ENCODE measurements around the gene TPRG1.

Gene TPRG1, protein sequence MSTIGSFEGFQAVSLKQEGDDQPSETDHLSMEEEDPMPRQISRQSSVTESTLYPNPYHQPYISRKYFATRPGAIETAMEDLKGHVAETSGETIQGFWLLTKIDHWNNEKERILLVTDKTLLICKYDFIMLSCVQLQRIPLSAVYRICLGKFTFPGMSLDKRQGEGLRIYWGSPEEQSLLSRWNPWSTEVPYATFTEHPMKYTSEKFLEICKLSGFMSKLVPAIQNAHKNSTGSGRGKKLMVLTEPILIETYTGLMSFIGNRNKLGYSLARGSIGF

DNA sequence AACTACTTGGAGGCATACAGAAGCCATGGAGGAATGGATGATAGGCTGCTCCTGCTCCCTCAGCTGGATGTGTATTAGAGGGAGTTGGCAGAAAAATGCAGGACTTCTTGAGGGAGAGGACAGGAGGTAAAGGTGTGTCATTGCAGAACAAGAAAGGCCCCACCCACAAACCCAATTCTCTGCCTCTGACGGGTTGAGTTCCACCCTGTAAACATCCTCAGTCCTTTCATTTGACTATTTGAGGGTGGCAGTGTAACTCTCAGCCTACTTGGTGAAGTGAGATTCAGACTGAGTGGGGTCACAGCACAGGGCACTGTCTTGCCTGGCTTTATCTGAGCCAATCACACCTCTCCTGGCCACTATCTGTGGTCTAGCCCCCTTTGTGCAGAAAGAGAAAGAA is at the start of gene TPRG1:
TSS of gene TPRG1 (plus strand) at position 265 of the 400 bp plus-strand sequence. CDS start 35,414 bp downstream, outside the sequence.
- DNase-seq, result no peak

DNA sequence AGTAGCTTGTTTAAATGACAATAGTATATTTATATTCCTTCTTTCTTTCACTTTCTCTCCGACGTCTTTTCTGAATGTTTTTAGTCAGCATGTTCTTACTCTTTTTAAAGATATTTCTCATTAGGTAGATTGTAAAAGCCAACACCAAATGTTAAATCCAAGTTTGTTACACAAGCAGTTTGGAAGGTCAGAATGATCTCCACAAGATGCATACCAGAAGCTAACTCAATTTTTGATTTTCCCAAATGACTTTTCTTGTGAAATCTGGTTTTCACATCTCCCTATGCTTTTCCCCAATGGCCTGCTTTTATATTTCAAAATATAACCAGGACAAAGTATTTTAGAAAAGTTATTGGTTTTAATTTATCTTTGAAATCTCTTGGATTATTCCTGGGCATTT is 49.7 kb upstream of the TPRG1 start:
- no peak for DNase-seq

DNA sequence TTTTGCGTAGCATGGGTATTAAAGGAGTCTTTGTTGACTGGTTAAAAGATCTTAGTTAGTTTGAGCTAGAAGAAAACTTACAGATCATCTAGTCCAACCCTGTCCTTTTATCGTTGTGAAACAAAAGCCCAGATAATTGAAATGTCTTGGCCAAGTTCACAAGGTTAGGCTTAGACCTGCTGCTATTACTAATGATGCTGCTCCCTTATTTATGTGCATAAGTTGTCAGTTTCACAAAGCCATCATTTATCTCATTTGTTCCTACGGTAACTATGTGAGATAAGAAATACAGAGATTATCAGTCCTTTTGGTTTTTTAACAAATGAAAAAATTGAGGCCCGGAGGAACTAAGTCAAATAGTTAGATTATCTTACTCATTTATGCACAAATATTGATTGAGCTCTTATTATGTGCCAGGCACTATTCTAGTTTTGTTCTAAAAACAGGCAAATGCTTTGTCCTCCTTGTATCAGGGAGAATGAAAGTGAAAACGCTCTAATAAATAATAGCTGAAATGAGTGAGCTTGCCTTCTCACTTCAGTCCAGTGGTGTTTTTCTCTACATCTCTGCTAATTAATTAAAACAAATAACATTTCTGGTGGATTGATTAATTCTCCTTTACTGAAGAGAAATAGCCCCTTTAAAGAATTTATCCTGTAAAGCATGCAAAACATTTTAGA is 49.1 kb upstream of the TPRG1 start:
- DNase-seq, result peak in 1 of 2 donors; percentile 16

DNA sequence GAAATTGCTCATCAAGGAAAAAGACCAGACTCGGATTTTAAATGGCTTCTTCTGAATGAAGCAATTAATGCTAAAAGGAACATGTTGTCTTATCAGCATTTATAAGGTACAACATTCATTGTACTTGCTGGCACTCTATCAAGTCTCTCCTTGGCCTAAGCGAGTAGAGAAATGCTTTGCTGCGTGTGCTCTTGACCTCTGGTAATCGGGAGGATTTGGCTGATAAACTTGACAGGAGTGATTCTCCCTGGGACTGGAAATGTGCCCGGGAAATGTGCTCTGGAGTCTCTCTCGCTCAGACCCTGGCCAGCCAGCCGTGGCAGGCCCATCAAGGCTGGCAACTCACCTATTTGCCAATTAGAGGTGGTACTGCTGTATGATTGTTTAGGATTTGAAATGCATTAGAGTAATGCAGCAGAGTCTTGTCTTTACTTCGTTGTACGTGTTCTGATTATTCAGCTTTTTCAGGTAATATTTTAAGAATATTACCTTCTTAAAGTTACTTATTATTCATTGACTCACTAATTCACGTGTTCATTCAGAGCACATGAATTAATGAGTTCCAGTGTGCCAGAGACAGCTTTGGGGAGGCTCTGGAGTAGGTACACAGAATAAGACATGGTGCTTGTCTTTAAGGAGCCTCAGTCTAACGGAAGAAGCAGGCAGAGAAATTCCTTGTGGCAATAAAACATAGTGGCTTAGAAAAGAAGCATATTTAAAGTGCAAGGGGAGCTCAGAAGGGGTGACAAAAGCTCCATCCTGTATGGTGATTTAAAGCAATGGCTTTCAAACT is 48.0 kb upstream of the TPRG1 start:
- DNase-seq, result no peak

DNA sequence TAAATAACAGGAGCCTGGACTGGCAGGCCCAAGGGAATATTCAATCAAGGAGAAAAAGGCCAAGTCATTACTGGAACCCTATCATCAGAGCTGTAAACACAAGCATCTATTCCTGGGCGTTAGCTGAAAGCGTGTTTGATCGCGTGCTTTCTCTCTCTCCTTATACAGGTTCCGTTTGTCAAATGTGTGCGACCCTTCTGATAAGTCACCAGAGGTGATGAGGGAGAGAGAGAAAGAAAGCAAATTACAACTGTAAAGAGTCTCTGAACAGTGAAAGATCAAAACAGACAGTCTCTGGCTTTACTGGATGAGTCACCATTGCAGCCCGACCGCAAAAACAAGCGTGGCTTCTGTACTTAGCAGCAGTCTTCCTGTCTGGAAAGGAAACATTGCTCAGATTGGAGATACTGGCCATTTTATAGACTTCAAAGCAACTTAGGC is 39.5 kb upstream of the TPRG1 start:
- DNase-seq, result peak; percentile 77 to 81

DNA sequence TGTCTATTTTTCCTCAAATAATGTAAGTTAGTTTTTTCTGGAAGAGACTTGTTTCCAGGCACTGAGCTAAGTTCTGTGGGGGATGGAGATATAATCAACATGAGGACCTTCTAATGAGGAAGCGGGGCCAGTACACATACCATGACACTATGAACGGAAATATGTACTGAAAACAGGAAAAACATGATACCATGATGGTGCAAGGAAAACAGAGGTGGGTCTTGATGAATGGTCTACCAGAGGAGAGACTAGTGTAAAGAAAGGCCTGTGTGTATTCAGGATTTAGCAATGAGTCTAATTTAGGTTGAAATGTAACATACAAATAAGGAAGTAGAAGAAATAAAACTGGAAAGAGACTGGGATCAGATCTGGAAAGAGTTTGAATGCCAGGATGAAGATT is 38.9 kb upstream of the TPRG1 start:
- DNase-seq, result no peak

DNA sequence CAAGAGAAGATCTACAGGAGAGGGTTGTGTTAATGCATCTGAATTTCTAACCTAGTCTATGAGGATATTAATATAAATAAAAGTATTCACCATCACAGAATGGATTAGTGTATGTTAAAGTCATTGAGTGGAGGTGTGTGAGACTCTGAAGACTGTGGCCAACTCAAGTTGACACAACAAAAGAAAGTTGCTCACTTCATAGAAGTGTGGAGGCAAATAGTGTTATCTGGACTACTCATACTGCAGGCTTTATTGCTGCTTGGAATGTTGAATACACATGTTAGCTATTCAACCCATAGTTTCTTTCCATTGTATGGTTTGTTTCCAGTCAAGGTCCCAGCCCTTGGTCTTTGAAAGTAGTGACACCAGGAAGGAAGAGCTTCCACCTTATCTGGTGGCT is 38.0 kb upstream of the TPRG1 start:
- DNase-seq, result no peak

DNA sequence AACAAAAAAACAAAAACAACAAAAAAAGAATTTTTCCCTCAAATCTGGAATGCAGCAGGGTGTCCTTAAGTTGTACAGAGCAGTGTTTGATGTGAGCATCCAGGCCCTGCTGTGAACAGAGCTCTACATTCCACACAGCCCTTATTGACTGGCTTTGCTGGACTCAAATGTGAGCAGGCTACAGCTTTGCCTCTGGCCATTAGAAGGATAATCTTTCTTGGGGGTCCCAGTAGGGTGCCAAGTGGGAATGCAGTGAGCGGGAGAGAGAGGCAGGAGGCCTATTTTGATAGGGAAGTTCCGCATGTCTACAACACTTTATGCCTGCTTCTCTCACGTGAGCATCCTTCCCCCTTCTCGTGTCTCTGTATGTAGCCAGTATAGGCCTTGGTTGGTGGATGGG is 34.4 kb upstream of the TPRG1 start:
- DNase-seq, result no peak

DNA sequence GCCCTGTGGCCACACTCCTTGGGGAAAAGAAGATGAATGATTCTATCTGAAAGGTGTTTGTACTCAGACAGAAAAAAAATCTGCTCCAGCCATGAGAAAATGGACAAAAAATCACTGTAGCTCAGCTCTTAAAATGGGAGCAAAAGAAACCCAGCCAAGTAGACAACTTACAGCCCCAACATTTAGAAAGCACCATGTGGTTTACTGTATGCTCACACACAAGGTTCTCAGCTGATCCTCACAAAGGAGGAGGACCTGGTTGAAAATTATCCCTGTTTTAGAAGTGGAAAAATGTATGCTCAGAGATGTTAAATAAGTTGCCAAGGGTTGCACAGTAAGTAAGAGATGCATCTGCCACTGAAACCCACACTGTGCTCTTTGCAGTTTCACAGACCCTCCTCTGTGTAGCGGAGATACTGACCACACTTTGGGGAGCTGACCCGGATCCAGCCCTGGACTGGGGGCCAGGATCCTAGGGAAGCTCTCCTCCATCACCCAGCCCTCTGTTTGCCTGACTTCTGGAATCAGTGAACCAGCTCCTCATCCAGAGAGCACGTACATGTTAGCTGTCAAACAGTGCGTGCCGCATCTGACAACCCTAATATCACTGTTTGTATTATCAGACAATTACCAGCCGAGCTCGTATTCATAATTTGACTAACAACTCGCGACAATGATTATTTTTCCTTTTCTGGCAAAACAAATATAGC is 32.7 kb upstream of the TPRG1 start:
- no peak for DNase-seq

DNA sequence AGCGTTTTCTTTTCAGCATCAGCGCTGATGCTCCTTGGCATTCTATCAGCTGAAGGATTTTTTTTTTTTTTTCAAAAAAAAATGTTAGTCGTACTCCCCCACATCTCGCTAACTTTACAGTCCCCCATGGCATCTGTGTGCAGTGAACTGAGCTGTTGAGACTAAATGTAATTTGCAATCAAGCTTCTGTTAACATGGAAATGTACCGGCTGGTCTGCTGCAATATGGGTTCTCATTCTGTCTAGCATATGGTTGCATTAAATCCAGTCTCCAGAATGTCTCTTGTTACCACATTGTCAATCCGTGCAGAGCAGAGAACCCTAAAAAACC is 32.2 kb upstream of the TPRG1 start:
- no peak for DNase-seq

DNA sequence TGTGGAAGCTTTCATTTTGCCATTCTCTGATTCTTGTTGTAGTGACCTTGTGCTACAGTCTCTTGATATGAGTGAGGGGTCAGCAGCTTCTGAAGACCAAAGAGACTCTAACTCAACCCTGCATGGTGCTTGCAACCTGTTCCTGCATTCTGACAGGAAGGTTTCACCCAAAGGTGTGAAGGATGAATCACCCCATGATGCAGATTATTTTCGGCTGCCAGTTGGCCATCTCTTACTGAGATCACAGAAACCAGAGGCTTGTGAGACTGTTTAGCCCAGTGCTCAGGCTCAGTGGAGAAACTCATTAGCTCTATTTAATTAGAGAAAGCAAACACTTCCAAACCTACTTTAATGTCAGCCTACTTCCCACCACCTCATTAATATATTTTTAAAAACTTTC is 29.2 kb upstream of the TPRG1 start:
- DNase-seq, result peak; percentile 14 to 52

DNA sequence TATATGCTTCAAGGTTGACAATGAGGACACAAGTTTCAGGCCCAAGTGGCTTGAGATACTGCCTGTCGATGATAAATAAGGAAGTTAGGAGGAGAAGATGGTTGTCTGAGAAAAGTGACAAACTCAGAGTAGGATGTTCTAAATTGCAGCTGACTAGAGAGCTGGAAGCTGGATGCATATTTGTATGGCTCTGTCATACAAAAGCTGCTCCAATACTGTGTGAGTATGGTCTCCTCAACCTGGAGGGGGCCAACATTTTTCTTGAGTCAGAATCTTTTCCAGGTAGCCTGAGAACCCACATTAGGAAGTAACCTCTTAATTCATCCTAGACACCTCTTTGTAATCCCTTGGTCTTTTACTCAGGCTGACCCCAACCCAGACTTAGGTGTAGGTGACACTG is 28.4 kb upstream of the TPRG1 start:
- DNase-seq, result no peak

DNA sequence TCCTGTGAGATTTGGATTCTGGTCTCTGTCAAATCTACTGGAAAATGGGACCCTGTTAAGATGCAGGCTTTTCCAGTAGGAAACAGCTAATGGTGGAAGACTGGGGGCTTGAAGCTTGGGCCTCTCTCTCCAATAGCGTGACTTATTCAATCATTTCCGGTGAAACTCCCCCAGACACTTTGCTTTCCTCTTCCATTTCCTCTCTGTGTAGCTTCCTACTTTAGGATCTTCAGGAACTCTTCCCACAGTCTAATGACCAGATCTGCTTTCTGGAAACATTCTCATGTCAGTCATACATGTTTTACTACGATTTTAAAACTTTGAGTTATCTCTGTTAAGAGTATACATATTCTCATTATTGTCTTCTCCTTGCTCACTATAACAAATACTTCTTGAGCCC is 28.0 kb upstream of the TPRG1 start:
- no peak for DNase-seq

DNA sequence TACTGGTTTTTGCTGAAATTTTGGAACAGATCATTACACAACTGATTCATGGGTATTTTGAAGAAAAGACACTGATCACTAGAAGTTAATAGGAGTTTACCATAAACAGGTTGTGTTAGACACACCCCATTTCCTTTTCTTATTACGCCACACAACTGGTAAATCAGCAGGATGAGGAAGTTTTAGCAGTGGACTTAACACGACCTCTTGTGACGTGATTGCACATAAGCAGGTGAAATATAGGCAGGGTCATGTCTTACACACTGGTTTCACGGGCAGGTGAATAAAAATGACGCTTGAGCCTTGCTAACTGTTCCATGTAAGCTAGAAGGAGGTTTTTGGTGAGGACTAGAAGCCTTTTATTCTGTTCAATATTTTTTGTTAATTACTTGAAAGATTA is 27.1 kb upstream of the TPRG1 start:
- DNase-seq, result peak; percentile 49 to 76

DNA sequence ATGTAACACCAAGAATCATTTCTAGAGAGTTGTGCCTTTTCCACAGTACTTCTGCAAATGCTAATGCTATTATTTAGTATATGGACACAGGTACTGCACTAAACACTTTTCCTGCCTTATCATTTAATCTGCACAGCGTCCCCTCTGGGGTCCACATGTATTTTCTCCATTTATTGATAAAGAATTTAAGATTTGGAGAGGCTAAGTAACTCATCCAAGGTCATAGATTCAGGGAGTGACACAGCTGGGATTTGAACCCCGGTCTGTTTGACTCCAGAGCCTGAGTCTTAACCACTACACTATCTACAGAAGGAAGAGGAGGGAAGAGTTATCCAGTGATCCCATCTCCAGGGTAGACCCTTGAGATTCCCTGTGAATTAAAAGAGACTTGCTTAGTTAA is 24.9 kb upstream of the TPRG1 start:
- no peak for DNase-seq

DNA sequence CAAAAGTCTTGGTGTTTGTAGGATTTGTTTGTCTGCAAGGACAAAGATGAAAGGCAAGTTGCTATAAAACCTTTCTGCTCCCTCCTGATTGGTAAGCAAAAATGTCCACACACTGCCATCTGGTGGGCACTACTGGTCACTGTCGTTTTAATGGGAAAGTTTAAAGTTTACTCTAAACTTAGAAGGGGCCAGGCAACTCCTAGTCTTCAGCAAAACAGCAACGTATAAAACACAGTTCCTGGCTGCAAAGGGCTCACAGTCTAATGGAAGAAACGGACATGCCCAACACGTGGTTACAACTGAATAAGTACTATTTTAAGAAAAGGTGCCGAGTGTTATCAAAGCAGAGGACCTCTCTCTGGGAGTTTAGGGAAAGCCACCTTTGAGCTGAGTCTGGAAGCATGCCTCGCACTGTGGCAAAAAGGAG is 23.7 kb upstream of the TPRG1 start:
- peak; percentile 56 to 74 for DNase-seq

DNA sequence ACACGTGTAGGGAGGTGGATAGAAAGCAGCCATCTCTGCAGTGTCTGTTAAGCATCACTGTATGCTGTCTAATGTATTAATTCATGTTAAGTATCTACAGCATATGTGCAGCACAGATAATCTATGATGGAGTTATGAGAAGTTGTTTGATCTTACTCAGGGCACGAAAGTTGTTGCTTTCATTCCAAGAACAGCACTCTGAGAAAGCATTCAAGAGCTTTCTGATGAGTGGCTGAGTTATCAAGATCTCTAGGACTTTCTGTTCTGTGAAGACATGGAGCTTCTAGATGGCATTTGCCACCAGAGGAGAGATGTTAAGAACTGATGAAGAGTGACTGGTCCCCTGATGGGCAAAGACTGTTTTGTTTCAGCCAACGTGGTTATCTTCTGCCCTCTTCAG is 22.6 kb upstream of the TPRG1 start:
- no peak for DNase-seq

DNA sequence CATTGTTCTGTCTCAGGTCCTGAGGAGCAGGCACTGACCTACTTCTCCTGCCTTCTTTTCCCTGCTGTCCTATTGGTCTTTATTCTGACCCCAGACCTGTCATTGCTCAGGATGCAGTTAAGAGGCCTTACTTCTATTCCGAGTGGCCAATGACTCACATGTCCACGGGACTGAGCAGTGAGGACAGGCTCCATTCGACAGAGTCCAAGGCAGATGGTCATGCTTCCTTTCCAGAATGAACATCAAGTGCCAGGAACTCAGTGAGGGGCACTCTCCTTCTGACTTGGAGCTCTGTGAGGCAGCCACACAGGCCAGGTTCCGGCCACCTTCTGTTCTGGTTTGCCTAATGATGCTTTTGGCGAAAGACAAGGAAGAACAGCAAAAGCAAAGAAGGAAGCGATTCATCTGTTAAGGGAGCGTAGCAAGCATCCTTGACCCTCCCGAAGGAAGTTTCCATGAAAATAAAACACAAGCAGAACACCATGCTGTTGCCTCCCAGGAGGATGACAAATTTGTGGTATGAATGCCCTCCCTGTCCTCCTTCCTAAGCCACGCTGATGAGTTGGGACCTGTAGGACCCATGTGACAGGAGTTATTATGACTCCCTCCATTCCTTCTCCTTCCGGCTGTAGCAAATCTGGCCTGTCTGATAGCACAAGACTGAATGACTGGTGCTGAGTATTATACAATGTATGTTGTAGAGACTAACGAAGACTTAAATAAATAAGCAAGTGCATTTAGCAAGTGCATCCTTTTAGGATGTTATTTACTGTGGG is 14.4 kb upstream of the TPRG1 start:
- DNase-seq, result no peak

DNA sequence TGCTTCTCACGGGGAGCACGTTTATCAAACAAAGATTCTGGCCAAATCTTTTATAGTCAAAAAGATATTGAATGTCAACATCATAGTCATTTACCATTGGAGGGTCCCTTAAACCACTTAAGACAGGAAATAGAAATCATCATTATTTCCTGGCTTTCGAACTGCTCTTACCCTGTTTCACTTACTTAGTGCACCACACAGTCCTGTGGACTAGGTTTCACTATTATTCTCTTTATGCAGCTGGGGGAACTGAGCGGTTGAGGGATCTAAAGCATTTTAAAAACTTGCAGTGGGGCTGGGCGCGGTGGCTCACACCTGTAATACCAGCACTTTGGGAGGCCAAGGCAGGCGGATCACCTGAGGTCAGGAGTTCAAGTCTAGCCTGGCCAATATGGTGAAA is 13.7 kb upstream of the TPRG1 start:
- DNase-seq, result no peak

DNA sequence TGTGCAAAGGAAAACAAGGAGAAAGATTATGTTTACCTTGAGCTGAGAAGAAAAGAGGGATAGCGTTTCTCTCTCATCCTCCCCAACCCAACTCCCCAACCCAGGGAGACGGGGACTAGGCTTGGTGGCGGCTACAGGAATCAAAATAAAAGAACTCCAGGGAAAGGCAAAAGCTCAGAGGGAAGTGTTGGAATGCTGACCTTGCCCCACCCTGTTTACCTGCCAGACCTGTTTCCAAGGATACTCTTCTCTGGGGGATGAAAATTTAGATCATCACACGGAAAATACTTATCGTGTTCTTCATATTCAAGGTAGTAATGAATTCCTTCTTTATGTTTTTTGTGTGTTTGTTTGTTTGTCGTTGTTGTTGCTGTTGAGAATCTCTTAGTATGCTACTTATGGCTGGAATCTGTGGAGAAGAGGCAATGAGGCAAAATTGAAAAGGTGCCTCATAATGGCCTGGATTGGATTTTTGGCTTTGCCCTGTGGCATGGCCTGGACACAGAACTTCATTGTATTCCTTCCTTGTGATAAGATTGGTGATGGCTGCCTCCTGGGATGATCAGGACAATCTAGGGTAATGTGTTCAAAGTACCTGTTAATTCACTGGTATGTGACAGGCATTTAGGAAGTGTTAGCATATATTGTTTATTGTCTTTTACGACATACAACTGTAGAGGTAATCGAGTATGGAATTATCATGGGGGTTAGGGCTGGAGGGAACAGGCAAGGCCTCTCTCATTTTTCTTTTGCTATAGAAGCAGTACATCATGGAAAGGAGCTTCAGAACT is 11.1 kb upstream of the TPRG1 start:
- no peak for DNase-seq

DNA sequence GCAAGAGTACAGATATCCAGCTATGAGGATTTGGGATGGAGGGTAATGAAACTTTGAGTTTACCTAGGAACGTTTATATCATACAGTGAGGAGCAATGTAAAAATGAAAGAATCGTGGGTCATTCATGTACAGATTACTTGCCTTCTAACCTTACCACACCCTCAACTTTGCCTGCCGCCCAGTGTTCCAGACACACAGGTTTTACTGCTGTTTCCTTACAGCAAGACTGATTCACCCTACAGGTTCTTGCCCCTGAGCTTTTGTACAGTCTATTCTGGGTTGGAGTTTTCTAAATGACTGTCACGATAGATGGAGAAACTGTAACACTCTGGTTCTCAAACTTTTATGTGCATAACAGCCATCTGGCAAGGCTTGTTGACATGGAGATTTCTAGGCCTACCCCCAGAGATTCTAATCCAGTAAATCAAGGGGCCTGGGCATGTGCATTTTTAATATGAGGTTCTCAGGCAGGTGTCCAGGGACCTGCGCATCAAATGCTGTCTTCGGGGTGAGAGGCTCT is 6.6 kb upstream of the TPRG1 start:
- no peak for DNase-seq

Data from CD4-positive, alpha-beta T cell treated with Interleukin-1 beta for 1 hour (primary cell).